Duodenal mucosa (tissue), 2 donors: ENCODE data around the gene FAM168A.
"Not testable (repeated sequence)": the region's sequence is repeated elsewhere in the genome, so short reads cannot be mapped to it uniquely, and the experiment has no call there.

Experiments used
- H3K27ac ChIP-seq: one replicate; pipeline ENCODE4 v1.7.0; 2013; ENCODE audit warnings: low read depth, low read length
- H3K27me3 ChIP-seq, 2 donors: one replicate each; pipeline ENCODE4 v1.7.0; 2013; ENCODE audit warnings: low read length in 2 of 2, control low read depth in 1 of 2; ENCODE audit not compliant: insufficient read depth in 2 of 2, control insufficient read depth in 1 of 2
- H3K36me3 ChIP-seq, 2 donors: one replicate each; pipeline ENCODE4 v1.7.0; 2013; ENCODE audit warnings: low read length in 2 of 2, control low read depth in 1 of 2; ENCODE audit not compliant: insufficient read depth in 2 of 2, control insufficient read depth in 1 of 2
- H3K4me1 ChIP-seq, 2 donors: one replicate each; pipeline ENCODE4 v1.7.0; 2013; ENCODE audit warnings: low read length in 2 of 2, control low read depth in 1 of 2; ENCODE audit not compliant: insufficient read depth in 2 of 2, control insufficient read depth in 1 of 2
- H3K4me3 ChIP-seq, 2 donors: one replicate each; pipeline ENCODE4 v1.7.0; 2013; ENCODE audit warnings: low read length in 2 of 2, low read depth in 1 of 2
- H3K9ac ChIP-seq, 2 donors: one replicate each; pipeline ENCODE4 v1.7.0; 2013; ENCODE audit warnings: low read length in 2 of 2, low read depth in 1 of 2
- H3K9me3 ChIP-seq, 2 donors: one replicate each; pipeline ENCODE4 v1.7.0; 2013; ENCODE audit warnings: low read length in 2 of 2, control low read depth in 1 of 2; ENCODE audit not compliant: control insufficient read depth in 1 of 2

Gene FAM168A

DNA sequence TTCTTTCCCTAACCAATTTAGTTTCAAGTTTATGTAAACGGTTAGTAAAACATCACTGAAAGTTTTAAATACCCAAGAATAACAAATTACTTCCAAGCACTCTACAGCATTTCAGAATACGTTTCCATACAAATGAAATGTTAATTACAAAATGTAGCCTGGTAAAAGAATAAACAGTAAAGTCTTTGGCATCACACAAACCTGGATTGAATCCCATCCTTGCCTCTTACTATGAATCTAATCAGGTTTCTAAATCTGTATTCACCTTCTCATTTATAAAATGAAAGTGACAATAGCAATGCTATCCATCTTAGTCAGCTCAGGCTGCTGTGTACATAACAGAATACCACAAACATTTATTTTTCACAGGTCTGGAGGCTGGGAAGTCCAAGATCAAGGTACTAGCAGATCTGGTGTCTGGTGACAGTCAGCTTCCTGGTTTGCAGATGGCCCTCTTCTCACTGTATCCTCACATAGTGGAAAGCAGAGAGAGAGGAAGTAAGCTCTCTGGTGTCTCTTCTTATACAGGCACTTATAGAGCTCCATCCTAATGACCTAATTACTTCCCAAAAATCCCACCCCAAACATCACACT, 19.2 kb downstream of the FAM168A start:
- Histone ChIP-seq H3K9me3 (no peaks in the 10 kb centered on the region), H3K27ac (no peak overlapping the region), H3K9ac (no peak overlapping the region), H3K4me1 (no peaks in the 10 kb centered on the region), H3K36me3 (peaks cover 0 to 3% of the 10 kb centered on the region in 2 donors), H3K4me3 (no peak overlapping the region), H3K27me3 (no peaks in the 10 kb centered on the region)

- Histone ChIP-seq H3K27me3 (no peaks in the 10 kb centered on the region), H3K9me3 (no peaks in the 10 kb centered on the region), H3K4me3 (no peak overlapping the region), H3K36me3 (peaks cover 0 to 3% of the 10 kb centered on the region in 2 donors), H3K27ac (no peak overlapping the region), H3K9ac (no peak overlapping the region), H3K4me1 (no peaks in the 10 kb centered on the region)
Measured at GRCh38 chr11:73577496-73577917, 20.4 kb downstream of the FAM168A start.

GRCh38 chr11:73576185-73576614, 21.7 kb downstream of the FAM168A start:
- H3K27ac ChIP-seq: no peak overlapping the region
- no peaks in the 10 kb centered on the region for H3K4me1 ChIP-seq
- no peak overlapping the region for H3K9ac ChIP-seq
- no peaks in the 10 kb centered on the region for H3K27me3 ChIP-seq
- no peaks in the 10 kb centered on the region for H3K9me3 ChIP-seq
- H3K4me3 ChIP-seq: no peak overlapping the region
- peaks cover 0 to 3% of the 10 kb centered on the region in 2 donors for H3K36me3 ChIP-seq

DNA sequence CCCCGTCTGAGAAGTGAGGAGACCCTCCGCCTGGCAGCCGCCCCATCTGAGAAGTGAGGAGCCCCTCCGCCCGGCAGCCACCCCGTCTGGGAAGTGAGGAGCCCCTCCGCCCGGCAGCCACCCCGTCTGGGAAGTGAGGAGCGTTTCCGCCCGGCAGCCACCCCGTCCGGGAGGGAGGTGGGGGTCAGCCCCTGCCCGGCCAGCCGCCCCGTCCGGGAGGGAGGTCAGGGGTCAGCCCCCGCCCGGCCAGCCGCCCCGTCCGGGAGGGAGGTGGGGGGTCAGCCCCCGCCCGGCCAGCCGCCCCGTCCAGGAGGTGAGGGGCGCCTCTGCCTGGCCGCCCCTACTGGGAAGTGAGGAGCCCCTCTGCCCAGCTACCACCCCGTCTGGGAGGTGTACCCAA, 25.9 kb downstream of the FAM168A start:
- not testable (repeated sequence) for H3K9ac ChIP-seq, H3K4me3 ChIP-seq, H3K27ac ChIP-seq, H3K4me1 ChIP-seq, H3K27me3 ChIP-seq, H3K36me3 ChIP-seq, H3K9me3 ChIP-seq

GRCh38 chr11:73570415-73571114, 27.3 kb downstream of the FAM168A start:
- no peak overlapping the region for H3K27ac ChIP-seq
- H3K27me3 ChIP-seq: no peaks in the 10 kb centered on the region
- H3K4me1 ChIP-seq: no peaks in the 10 kb centered on the region
- H3K9ac ChIP-seq: no peak overlapping the region
- no peak overlapping the region for H3K4me3 ChIP-seq
- H3K9me3 ChIP-seq: no peaks in the 10 kb centered on the region
- H3K36me3 ChIP-seq: no peaks in the 10 kb centered on the region

GRCh38 chr11:73566977-73567755, 30.7 kb downstream of the FAM168A start:
- Histone ChIP-seq H3K27ac (no peak overlapping the region), H3K27me3 (no peaks in the 10 kb centered on the region), H3K4me3 (no peak overlapping the region), H3K9ac (no peak overlapping the region), H3K9me3 (no peaks in the 10 kb centered on the region), H3K36me3 (no peaks in the 10 kb centered on the region), H3K4me1 (no peaks in the 10 kb centered on the region)

GRCh38 chr11:73566422-73566821, 31.5 kb downstream of the FAM168A start:
- Histone ChIP-seq H3K36me3 (no peaks in the 10 kb centered on the region), H3K4me1 (no peaks in the 10 kb centered on the region), H3K9me3 (no peaks in the 10 kb centered on the region), H3K4me3 (no peak overlapping the region), H3K27me3 (no peaks in the 10 kb centered on the region), H3K27ac (no peak overlapping the region), H3K9ac (no peak overlapping the region)

DNA sequence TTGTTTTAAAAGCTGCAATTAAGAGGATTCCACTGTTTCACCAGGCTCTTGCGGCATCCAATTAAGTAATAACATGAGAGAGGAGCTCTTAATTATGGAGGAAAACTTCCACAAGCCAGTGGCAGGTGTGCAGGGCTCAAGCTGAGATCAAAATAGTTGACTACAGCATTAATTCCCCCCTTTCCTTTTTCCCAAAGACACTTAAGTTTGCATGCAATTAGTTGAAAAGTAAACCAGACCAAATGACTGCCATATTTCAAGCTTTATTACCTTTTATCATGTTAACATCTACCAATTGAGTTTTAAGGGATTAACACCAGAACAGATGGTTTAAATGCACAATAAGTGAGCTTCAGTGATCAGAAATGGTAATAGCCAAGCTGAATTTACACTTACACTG, 32.1 kb downstream of the FAM168A start:
- H3K9ac ChIP-seq: no peak overlapping the region

DNA sequence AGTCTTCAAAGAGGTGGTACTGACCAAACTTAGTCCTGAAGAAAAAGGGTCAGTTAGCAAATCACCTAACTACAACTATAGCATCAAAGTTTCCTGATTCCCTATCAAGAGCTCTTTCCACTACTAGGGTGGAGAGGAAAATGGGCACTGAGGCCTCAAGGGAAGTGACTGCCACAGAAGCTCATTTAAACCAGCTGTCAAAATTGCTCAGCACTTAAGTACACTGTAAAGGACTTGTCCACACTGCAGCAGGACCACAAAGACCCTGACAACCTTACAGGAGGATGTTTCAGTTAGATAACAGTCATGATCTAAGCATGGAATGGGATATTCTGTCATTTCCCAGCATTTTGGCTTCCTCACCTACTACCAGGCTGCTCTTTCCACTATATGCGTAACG, 33.0 kb downstream of the FAM168A start:
- no peaks in the 10 kb centered on the region for H3K36me3 ChIP-seq
- H3K9ac ChIP-seq: no peak overlapping the region
- no peaks in the 10 kb centered on the region for H3K27me3 ChIP-seq
- H3K9me3 ChIP-seq: no peaks in the 10 kb centered on the region
- H3K4me1 ChIP-seq: no peaks in the 10 kb centered on the region
- H3K4me3 ChIP-seq: no peak overlapping the region
- H3K27ac ChIP-seq: no peak overlapping the region

More for the DNA sequence above, 32.1 kb downstream of the FAM168A start:
- Histone ChIP-seq H3K9me3 (no peaks in the 10 kb centered on the region), H3K4me1 (no peaks in the 10 kb centered on the region), H3K27ac (no peak overlapping the region), H3K36me3 (no peaks in the 10 kb centered on the region), H3K4me3 (no peak overlapping the region), H3K27me3 (no peaks in the 10 kb centered on the region)

- no peak overlapping the region for H3K9ac ChIP-seq
- H3K9me3 ChIP-seq: no peaks in the 10 kb centered on the region
- H3K27ac ChIP-seq: no peak overlapping the region
- no peaks in the 10 kb centered on the region for H3K4me1 ChIP-seq
- no peak overlapping the region for H3K4me3 ChIP-seq
- no peaks in the 10 kb centered on the region for H3K36me3 ChIP-seq
- H3K27me3 ChIP-seq: no peaks in the 10 kb centered on the region
Measured at GRCh38 chr11:73563539-73564200, 34.2 kb downstream of the FAM168A start.
